DMS79 treated with DMSO at 0.1 percent for 48 hours (cell line): Measurements from ENCODE around the gene FAM13A.

ENCODE experiments used
- DNase-seq: peaks from one replicate; lab custom pipeline; 2025; lab: John Stamatoyannopoulos, UW

FAM13A gene

GRCh38 chr4:88810325-88810724 lies 246.7 kb downstream of the FAM13A start:
- no peak for DNase-seq

- no peak for DNase-seq
These were observed 247.3 kb downstream of the FAM13A start for GRCh38 chr4:88809576-88810219.

- no peak for DNase-seq
These were observed 247.9 kb downstream of the FAM13A start for GRCh38 chr4:88809101-88809500.

GRCh38 chr4:88807499-88807898 lies 249.5 kb downstream of the FAM13A start:
- DNase-seq, result no peak

GRCh38 chr4:88804234-88804633 lies 252.8 kb downstream of the FAM13A start:
- no peak for DNase-seq

GRCh38 chr4:88803600-88804096 lies 253.3 kb downstream of the FAM13A start:
- peak; percentile 14 for DNase-seq

- no peak for DNase-seq
These were observed 254.2 kb downstream of the FAM13A start for GRCh38 chr4:88802585-88803286.

GRCh38 chr4:88802138-88802537 lies 254.8 kb downstream of the FAM13A start:
- no peak for DNase-seq

GRCh38 chr4:88799900-88800299 lies 257.1 kb downstream of the FAM13A start:
- no peak for DNase-seq

- no peak for DNase-seq
These were observed 259.3 kb downstream of the FAM13A start for GRCh38 chr4:88797725-88798124.

GRCh38 chr4:88796545-88796944 lies 260.4 kb downstream of the FAM13A start:
- no peak for DNase-seq

GRCh38 chr4:88794952-88795351 lies 262.0 kb downstream of the FAM13A start:
- no peak for DNase-seq

GRCh38 chr4:88794087-88794690 lies 262.8 kb downstream of the FAM13A start:
- no peak for DNase-seq

GRCh38 chr4:88793475-88793874 lies 263.5 kb downstream of the FAM13A start:
- DNase-seq, result no peak

- no peak for DNase-seq
These were observed 264.2 kb downstream of the FAM13A start for GRCh38 chr4:88792821-88793220.

- no peak for DNase-seq
These were observed 264.7 kb downstream of the FAM13A start for GRCh38 chr4:88792268-88792781.

GRCh38 chr4:88791274-88791673 lies 265.7 kb downstream of the FAM13A start:
- DNase-seq, result no peak

- DNase-seq, result no peak
These were observed 268.1 kb downstream of the FAM13A start for GRCh38 chr4:88788895-88789294.

- no peak for DNase-seq
These were observed 268.6 kb downstream of the FAM13A start for GRCh38 chr4:88788424-88788823.

GRCh38 chr4:88786011-88786410 lies 271.0 kb downstream of the FAM13A start:
- DNase-seq, result no peak

- no peak for DNase-seq
These were observed 276.6 kb downstream of the FAM13A start for GRCh38 chr4:88780389-88780788.

- DNase-seq, result peak; percentile 9
These were observed 277.6 kb downstream of the FAM13A start for GRCh38 chr4:88779431-88779830.

- DNase-seq, result no peak
These were observed 281.5 kb downstream of the FAM13A start for GRCh38 chr4:88775529-88775928.
